Measurements from ENCODE around the gene BCL2. TPM values are rescaled to one million over a fixed set of nuclear protein-coding genes. Genes with fewer than 3 reads are reported as not detected.

The BCL2 gene
- polyA plus RNA-seq, 1 of the 3 experiments (the other 2 are of a cell fraction) = 1.5 TPM

- Histone ChIP-seq H4K20me1 (ENCODE audit: insufficient read depth) (no peaks in the 10 kb centered on the region), H3F3A (replicated peaks; ENCODE audit: insufficient read depth) (peaks cover 5% of the 10 kb centered on the region), H3K4me2 (no peak overlapping the region), H3K4me3 (ENCODE audit: low read depth in 2 of 2, low read length in 1 of 2) (no peak overlapping the region), H3K9me3 (no peaks in the 10 kb centered on the region), H3K4me1 (ENCODE audit: control insufficient read depth in 1 of 2, insufficient read depth in 2 of 2, low read depth in 1 of 2, low read length in 1 of 2) (peaks cover 0 to 27% of the 10 kb centered on the region in 2 experiments; a peak in 2 of 4 replicates), H3K9me2 (no peaks in the 10 kb centered on the region), H2AFZ (ENCODE audit: low read depth) (no peak overlapping the region), H3K9ac (no peak overlapping the region), H3K27ac (ENCODE audit: low read depth in 2 of 2, low read length in 1 of 2) (no peak overlapping the region), H3K36me3 (replicated peaks in 1 of 2; ENCODE audit: control insufficient read depth in 1 of 2, insufficient read depth in 2 of 2, low read length in 1 of 2) (no peaks in the 10 kb centered on the region), H3K27me3 (ENCODE audit: insufficient read depth) (no peaks in the 10 kb centered on the region), H3K79me2 (ENCODE audit: insufficient read depth) (no peaks in the 10 kb centered on the region)
- TF ChIP-seq RXRA (IDR thresholded peaks at IDR 0.05; ENCODE audit: borderline replicate concordance, low read depth) (no peak), TEAD4 (IDR thresholded peaks at IDR 0.05; ENCODE audit: borderline replicate concordance, insufficient read depth) (no peak), TAF1 (IDR thresholded peaks at IDR 0.05; ENCODE audit: borderline replicate concordance, low read depth, low read length) (no peak), POLR2AphosphoS5 (IDR thresholded peaks at IDR 0.05; ENCODE audit: low read depth, low read length) (no peak), FOXM1 (IDR thresholded peaks at IDR 0.05; ENCODE audit: low read depth) (no peak), FOSL2 (IDR thresholded peaks at IDR 0.05; ENCODE audit: borderline replicate concordance, low read depth) (no peak), YY1 (IDR thresholded peaks at IDR 0.05; ENCODE audit: low read depth) (no peak), REST (IDR thresholded peaks at IDR 0.05; ENCODE audit: low read depth, low read length) (no peak), ZBTB33 (IDR thresholded peaks at IDR 0.05; ENCODE audit: borderline replicate concordance, low read depth) (no peak), EP300 (IDR thresholded peaks at IDR 0.05; ENCODE audit: borderline replicate concordance in 1 of 2, low read depth in 1 of 2, low read length in 1 of 2) (no peak), SMC3 (IDR thresholded peaks at IDR 0.05; ENCODE audit: low read depth, low read length) (no peak), TCF12 (IDR thresholded peaks at IDR 0.05) (no peak)
- POLR2A ChIA-PET = no interaction called here
- DNase-seq = no peak
- CTCF ChIA-PET = no interaction called here
- WGBS (ENCODE audit: low lambda C conversion rate) = 87% methylated on average over 8 of the region's 8 CpGs
Measured at GRCh38 chr18:63267975-63268721, 51.4 kb downstream of the BCL2 start.

Measured in SK-N-SH (cell line).